Activated naive CD4-positive, alpha-beta T cell treated with anti-CD3 and anti-CD28 coated beads for 36 hours (primary cell): ENCODE results near the gene TNFRSF8. TPM values are rescaled to one million over a fixed set of nuclear protein-coding genes. Genes with fewer than 3 reads are reported as not detected.

Source experiments
- CTCF ChIA-PET: fragments of 350-600 bp; sonication (Branson Sonifier 250); formaldehyde crosslinking; loops from one replicate; lab custom pipeline; 2021; ENCODE audit warnings: antibody characterized with exemption; lab: Charles Lee
- DNase-seq: peaks from one replicate; pipeline ENCODE4 v3.0.0-alpha.2; 2020
- H3K27ac Mint-ChIP-seq: one replicate; pipeline ENCODE4 v1.8.0; 2021; ENCODE audit warnings: mild to moderate bottlenecking, mixed read lengths
- H3K27me3 Mint-ChIP-seq: one replicate; pipeline ENCODE4 v1.8.0; 2021; ENCODE audit warnings: low read depth, mixed read lengths
- H3K36me3 Mint-ChIP-seq: one replicate; pipeline ENCODE4 v1.8.0; 2021; ENCODE audit warnings: low read depth, mixed read lengths
- H3K4me1 Mint-ChIP-seq: one replicate; pipeline ENCODE4 v1.8.0; 2021; ENCODE audit warnings: low read depth, mixed read lengths
- H3K4me3 Mint-ChIP-seq: one replicate; pipeline ENCODE4 v1.8.0; 2021; ENCODE audit warnings: mild to moderate bottlenecking, moderate library complexity, mixed read lengths
- H3K9me3 Mint-ChIP-seq: one replicate; pipeline ENCODE4 v1.8.0; 2021; ENCODE audit warnings: mixed read lengths
- intact Hi-C: fragments of 100-400 bp; cut with micrococcal nuclease; formaldehyde crosslinking; loops from one replicate; pipeline ENCODE4 v1.15.1; 2023
- total RNA-seq, 2 experiments: library from RNA; stranded (reverse); gene quantifications; one replicate each; pipeline ENCODE4 v1.2.3, GENCODE V29; 2021

The TNFRSF8 gene
- total RNA-seq, 2 experiments from 2014 or later: 18.6 to 18.8 TPM

DNA sequence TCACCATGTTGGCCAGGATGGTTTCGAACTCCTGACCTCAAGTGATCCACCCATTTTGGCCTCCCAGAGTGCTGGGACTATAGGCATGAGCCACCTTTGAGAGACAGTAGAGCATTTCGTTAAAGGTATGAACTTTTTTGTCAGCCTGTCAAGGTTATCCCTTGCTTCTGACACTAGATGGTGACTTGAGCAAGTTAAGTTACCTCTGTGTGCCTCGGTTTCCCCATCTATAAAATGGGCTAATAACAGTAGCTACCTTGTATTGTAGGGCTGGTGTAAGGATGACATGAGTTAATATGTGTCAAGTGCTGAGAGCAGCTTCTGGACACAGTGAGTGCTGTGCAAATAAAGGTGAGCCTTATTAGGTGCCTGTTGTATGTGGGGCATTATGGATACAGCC is 8.8 kb downstream of the TNFRSF8 start:
- Mint-ChIP-seq H3K27me3 (peaks cover 15% of the 10 kb centered on the region), H3K27ac (no peak overlapping the region), H3K4me3 (no peak overlapping the region), H3K36me3 (peaks cover 13% of the 10 kb centered on the region), H3K9me3 (no peaks in the 10 kb centered on the region), H3K4me1 (peaks cover 26% of the 10 kb centered on the region)
- CTCF ChIA-PET: interaction anchor here (0.9 kb wide), 1 partner anchor 9 kb away, joined by 3 read pairs; no protein-coding TSS in a partner anchor
- no peak for DNase-seq
- intact Hi-C loops: no loop called here

DNA sequence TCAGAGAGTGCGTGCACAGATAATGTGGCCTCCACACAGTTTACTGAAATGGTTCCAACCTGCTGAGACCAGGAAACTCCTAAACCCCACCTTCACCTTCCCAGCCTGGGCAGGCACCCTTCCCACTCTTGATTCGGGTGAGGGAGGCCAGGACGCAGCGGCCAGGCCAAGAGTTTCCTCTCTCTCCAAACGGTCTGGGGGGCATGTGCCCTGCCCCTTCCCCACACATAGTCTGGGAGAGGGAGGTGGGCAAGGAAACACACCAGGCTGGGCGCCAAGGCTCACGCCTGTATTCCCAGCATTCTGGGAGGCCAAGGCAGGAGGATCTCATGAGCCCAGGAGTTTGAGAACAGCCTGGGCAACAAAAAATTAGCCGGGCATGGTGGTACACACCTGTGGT is 9.6 kb downstream of the TNFRSF8 start:
- no peak overlapping the region for H3K4me3 Mint-ChIP-seq
- H3K27me3 Mint-ChIP-seq: peaks cover 15% of the 10 kb centered on the region
- H3K9me3 Mint-ChIP-seq: no peaks in the 10 kb centered on the region
- peaks cover 10% of the 10 kb centered on the region for H3K36me3 Mint-ChIP-seq
- intact Hi-C loops: no loop called here
- no peak for DNase-seq
- no peak overlapping the region for H3K27ac Mint-ChIP-seq
- peaks cover 18% of the 10 kb centered on the region for H3K4me1 Mint-ChIP-seq
- CTCF ChIA-PET: no interaction called here

DNA sequence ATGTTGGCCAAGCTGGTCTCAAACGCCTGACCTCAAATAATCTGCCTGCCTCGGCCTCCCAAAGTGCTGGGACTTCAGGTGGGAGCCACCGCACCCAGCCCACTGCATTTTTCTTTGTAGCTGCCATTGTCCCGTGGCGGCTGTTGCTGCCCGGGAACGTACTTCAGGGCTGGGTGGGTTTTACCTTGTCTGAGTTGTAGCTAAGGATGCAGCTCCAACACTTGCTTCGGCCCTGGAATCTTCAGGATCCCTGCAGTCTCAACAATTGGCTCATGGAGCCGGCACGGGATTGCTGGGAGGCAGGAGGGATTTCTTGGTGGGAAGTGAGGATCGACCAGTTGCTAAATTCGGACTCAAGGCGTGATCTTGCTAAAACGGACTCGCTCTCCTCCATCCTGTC is 10.7 kb downstream of the TNFRSF8 start:
- intact Hi-C loops: no loop called here
- no peak for DNase-seq
- Mint-ChIP-seq H3K27me3 (peaks cover 15% of the 10 kb centered on the region), H3K4me1 (peaks cover 10% of the 10 kb centered on the region), H3K9me3 (no peaks in the 10 kb centered on the region), H3K27ac (no peak overlapping the region), H3K36me3 (peaks cover 10% of the 10 kb centered on the region), H3K4me3 (no peak overlapping the region)
- CTCF ChIA-PET: no interaction called here

DNA sequence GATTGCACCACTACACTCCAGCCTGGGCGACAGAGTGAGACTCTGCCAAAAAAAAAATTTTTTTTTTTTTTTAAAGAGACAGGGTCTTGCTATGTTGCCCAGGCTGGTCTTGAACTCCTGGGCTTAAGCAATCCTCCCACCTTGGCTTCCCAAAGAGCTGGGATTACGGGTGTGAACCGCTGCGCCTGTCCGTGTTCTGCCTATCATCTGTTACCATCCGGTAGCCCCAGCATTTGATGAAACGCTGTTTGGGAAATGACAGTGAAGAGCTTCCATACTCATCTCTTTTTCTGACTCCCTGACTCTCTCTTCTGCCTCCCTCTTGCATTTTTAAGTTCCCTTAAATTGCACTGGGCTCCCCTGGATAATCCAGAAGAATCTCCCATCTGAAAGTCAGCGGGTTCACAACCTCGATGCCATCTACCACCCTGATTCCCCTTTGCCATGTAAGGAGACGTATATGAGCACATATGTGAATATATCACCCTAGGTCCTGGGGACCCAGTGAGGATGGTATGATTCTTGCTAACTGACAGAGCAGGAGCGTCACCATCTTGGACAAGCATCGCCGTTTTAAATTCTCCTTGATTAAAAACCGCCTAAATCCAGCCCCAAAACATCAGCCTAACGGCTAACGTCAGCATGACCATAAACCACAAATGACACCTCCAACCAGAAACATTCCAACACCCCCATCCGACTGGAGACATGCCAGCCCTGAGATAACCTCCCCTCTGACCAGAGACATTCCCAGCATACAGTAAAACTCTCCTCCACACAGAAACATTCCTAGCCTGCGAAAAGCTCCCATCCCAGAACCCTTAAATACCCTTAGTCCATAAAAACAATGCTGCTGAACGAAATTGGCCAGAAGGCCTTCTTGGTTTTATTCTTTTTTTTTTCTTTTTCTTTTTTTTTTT is 12.4 kb downstream of the TNFRSF8 start:
- CTCF ChIA-PET: interaction anchor here (0.7 kb wide), 1 partner anchor 225 kb away, joined by 3 read pairs; no protein-coding TSS in a partner anchor
- Mint-ChIP-seq H3K27me3 (peaks cover 6% of the 10 kb centered on the region), H3K27ac (no peak overlapping the region), H3K36me3 (peaks cover 3% of the 10 kb centered on the region), H3K4me1 (peaks cover 10% of the 10 kb centered on the region), H3K9me3 (no peaks in the 10 kb centered on the region), H3K4me3 (no peak overlapping the region)
- DNase-seq: no peak
- intact Hi-C loops: no loop called here

DNA sequence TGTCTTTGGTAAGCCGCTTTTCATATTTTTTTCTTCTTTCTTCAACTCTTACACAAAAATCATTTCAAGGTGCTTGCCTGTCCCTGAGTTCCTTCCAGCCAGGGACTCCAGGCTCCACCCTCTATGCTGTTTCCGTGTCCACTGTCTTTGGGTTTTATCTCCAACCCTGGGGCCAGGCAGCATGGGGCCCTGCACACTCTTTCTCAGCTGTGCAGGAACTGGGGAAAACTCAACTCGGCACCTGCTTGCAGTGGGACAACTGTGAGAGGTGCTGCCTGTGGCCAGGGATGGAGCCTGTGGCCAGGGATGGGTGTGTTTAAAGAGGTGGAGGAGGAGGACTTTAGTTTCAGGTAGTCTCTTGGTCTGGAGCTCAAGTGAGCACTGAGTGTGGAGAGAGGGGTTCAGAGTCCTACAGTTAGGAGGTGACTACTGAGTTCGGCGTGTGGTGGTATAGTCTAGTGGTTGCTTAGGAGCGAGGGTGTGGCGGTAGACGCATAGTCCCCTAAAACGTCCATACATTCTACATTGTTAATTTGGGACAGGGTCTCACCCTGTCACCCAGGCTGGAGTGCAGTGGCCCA is 13.4 kb downstream of the TNFRSF8 start:
- CTCF ChIA-PET: no interaction called here
- H3K27ac Mint-ChIP-seq: no peak overlapping the region
- peaks cover 10% of the 10 kb centered on the region for H3K4me1 Mint-ChIP-seq
- H3K27me3 Mint-ChIP-seq: peaks cover 2% of the 10 kb centered on the region
- H3K9me3 Mint-ChIP-seq: peaks cover 1% of the 10 kb centered on the region
- peaks cover 4% of the 10 kb centered on the region for H3K36me3 Mint-ChIP-seq
- intact Hi-C loops: no loop called here
- H3K4me3 Mint-ChIP-seq: no peak overlapping the region
- DNase-seq: no peak

DNA sequence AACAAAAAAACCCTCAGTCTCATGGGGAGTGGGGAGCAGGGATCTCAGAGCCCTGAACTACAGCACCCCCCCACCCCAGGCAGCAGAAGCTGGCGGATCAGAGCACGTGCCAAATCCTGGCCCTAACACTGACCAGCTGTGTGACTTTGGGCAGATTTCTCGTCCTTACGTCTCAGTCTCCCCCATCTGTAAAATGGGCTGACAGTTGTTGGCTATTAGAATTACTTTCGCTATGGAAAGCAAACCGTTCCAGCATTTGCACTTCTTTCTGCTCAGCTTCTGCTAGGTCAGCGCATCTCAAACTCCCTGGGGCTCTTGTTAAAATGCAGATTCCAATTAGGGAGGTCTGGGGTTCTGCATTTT is 15.5 kb downstream of the TNFRSF8 start:
- DNase-seq: no peak
- Mint-ChIP-seq H3K9me3 (peaks cover 15% of the 10 kb centered on the region), H3K27ac (no peak overlapping the region), H3K36me3 (peaks cover 13% of the 10 kb centered on the region), H3K4me1 (peaks cover 18% of the 10 kb centered on the region), H3K4me3 (no peak overlapping the region), H3K27me3 (peaks cover 2% of the 10 kb centered on the region)
- intact Hi-C loops: no loop called here
- CTCF ChIA-PET: interaction anchor here (0.7 to 2.8 kb wide), 7 partner anchors 11 to 60 kb away, joined by 3 to 17 read pairs (median 3); no protein-coding TSS in a partner anchor

DNA sequence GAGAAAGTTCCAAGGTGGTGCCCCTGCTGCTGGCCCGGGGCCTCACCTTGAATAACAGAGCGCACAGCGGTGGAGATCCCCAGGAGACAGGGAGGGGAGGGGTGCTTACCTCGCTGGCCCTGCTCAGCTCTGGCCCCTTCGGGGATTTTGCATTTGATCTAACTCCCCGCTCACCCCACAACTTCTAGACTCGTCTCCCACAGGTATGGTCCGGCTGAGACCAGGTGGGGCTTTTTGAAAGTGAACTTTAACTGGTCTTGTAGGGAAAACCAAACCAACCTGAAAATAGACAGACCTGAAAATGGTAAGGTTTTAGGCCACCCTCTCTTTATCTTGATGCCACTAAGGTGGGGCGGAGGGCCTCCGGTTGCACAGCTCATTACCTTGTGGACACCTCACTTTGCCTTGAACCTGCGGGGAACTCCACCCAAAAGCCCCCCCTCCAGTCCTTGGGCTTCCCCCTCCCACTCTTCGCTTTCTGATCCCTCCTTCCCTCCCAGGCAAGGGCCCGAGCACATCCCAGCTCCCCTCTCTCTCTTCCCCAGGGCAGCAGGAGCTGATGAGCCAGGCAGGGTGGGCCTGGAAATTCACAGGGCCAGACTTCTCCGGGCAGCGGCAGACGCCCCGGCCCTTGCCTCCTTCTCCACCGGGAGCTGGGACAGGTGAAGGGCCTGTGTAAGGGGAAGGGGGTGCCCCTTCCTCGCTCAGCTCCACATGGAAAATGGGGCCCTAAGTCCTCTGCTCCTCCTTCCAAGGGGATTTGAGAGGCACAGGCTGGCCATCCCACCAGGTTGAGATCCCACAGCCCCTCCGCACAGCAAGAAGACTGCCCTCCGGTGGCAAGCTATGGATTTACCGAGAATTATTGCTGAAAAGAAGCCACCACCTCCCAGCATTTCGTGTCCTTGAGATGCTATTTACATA is 16.1 kb downstream of the TNFRSF8 start:
- Mint-ChIP-seq H3K4me3 (no peak overlapping the region), H3K4me1 (peaks cover 18% of the 10 kb centered on the region)
- intact Hi-C loops: loop anchor here (1.0 kb wide), 1 partner anchor 78 kb away; no protein-coding TSS in a partner anchor

DNA sequence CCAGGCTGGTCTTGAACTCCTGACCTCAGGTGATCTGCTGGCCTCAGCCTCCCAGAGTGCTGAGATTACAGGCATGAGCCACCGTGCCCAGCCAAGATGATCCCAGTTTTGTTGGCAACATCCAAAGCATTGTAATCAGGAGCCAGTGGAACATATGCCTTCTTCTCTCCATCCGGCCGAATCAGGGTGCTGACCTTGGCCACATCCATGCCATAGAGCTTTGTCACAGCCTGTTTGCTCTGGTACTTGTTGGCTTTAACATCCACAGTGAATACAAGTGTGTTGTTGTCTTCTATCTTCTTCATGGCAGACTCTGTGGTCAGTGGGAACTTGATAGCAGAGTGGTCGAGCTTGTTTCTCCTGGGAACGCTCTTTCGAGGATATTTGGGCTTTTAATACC is 17.1 kb downstream of the TNFRSF8 start:
- CTCF ChIA-PET: interaction anchor here (0.8 to 2.8 kb wide), 7 partner anchors 9 to 80 kb away, joined by 3 to 17 read pairs (median 4); no protein-coding TSS in a partner anchor
- intact Hi-C loops: no loop called here
- H3K36me3 Mint-ChIP-seq: peaks cover 13% of the 10 kb centered on the region
- peaks cover 2% of the 10 kb centered on the region for H3K27me3 Mint-ChIP-seq
- H3K4me3 Mint-ChIP-seq: no peak overlapping the region
- H3K27ac Mint-ChIP-seq: no peak overlapping the region
- DNase-seq: no peak
- peaks cover 15% of the 10 kb centered on the region for H3K9me3 Mint-ChIP-seq
- peaks cover 18% of the 10 kb centered on the region for H3K4me1 Mint-ChIP-seq

More for the DNA sequence above, 16.1 kb downstream of the TNFRSF8 start:
- Mint-ChIP-seq H3K36me3 (peaks cover 13% of the 10 kb centered on the region), H3K9me3 (peaks cover 15% of the 10 kb centered on the region), H3K27ac (no peak overlapping the region), H3K27me3 (peaks cover 2% of the 10 kb centered on the region)
- CTCF ChIA-PET: interaction anchor here (0.7 to 2.8 kb wide), 11 partner anchors 9 to 98 kb away, joined by 3 to 17 read pairs (median 3); no protein-coding TSS in a partner anchor
- peak; percentile 78 for DNase-seq

DNA sequence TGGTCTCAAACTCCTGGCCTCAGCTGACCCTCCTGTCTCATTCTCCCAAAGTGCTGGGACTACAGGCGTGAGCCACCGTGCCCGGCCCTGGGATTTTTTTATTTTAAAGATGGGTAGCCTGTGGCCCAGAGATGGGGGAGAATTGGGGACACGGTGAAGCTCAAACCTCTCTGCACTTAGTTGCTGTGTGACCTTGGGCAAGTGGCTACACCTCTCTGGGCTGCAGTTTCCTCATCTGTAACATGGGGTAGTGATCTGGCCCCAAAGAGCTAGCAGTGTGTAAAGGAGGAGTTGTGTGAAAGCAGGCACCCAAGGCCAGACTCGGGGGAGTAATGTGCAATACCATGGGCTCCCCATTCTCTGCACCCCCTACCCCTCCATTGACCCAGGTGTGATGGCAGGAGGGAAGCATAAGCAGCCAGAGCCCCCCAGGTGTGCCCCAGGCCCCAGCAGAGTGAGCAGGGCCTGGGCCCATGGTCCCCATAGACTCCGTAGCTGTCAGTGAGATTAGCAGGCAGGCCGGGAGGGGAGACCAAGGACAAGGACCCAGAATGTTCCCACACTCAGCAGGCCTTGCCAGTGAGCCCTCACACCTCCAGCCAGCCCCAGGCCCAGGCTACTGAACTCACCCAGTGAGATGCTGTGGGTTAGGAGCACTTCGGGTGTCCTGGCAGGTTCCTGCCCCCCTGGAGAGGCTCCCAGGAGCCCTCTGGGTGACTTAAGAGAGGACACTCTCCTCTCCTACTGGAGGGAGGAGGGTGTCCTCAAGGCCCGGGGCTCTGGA is 17.9 kb downstream of the TNFRSF8 start:
- intact Hi-C loops: no loop called here
- Mint-ChIP-seq H3K9me3 (peaks cover 15% of the 10 kb centered on the region), H3K27ac (no peak overlapping the region), H3K4me3 (no peak overlapping the region), H3K4me1 (peaks cover 18% of the 10 kb centered on the region), H3K36me3 (peaks cover 10% of the 10 kb centered on the region), H3K27me3 (no peaks in the 10 kb centered on the region)
- DNase-seq: no peak
- CTCF ChIA-PET: interaction anchor here (0.8 to 2.6 kb wide), 2 partner anchors 10 to 34 kb away, joined by 3 to 12 read pairs; no protein-coding TSS in a partner anchor

DNA sequence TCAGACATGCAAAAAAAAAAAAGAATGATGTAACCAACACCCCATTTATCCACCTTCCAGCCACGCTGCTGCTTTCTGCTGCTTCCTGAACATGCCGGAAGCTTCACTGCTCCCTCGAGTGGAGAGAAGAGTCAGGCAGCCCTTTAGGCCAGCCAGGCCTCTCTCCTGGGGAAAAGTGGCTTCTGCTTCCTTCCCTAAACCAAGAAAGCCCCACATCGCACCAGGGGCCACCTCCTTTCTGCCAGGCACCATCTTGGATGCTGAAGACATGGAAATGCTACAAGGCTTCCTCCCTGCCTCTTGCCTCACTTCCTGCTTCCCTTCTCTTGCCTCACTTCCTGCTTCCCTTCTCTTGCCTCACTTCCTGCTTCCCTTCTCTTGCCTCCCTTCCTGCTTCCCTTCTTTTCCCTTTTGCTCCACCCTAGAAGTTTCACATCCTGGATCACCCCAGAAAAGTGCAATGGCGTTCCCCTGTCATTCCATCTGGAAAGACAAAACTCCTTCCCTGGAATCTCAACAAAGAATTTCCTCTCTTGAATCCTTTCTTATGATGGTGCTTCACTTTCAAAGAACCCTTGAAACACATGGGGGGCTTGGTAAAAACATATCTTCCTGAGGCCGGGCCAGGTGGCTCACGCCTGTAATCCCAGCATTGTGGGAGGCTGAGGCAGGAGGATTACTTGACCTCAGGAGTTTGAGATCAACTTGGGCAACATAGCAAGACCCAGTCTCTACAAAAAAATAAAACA is 18.7 kb downstream of the TNFRSF8 start:
- H3K4me3 Mint-ChIP-seq: no peak overlapping the region
- CTCF ChIA-PET: interaction anchor here (0.6 kb wide), 1 partner anchor 31 kb away, joined by 5 read pairs; no protein-coding TSS in a partner anchor
- H3K36me3 Mint-ChIP-seq: peaks cover 14% of the 10 kb centered on the region
- no peak for DNase-seq
- no peaks in the 10 kb centered on the region for H3K27me3 Mint-ChIP-seq
- intact Hi-C loops: no loop called here
- peaks cover 20% of the 10 kb centered on the region for H3K4me1 Mint-ChIP-seq
- H3K9me3 Mint-ChIP-seq: peaks cover 19% of the 10 kb centered on the region
- peak overlapping the region; percentile 79 for H3K27ac Mint-ChIP-seq

DNA sequence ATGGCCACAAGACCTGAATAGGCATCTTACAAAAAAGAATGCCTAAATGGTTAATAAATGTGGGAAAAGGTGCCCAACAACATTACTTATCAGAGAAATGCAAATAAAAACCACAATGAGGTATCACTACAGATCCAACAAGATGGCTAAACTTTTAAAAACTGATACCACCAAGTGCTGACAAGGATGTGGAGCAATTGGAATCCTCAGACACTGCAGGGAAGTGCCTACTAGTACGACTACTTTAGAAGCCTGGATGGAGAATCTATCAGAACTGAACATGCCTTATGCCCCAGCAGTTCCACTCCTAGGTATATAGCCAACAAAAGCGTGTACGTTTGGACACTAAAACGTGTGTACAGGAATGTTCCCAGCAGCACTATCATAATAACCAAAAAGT is 19.9 kb downstream of the TNFRSF8 start:
- no peaks in the 10 kb centered on the region for H3K27me3 Mint-ChIP-seq
- H3K4me3 Mint-ChIP-seq: no peak overlapping the region
- H3K4me1 Mint-ChIP-seq: peaks cover 29% of the 10 kb centered on the region
- H3K9me3 Mint-ChIP-seq: peaks cover 20% of the 10 kb centered on the region
- no peak for DNase-seq
- H3K27ac Mint-ChIP-seq: no peak overlapping the region
- peaks cover 21% of the 10 kb centered on the region for H3K36me3 Mint-ChIP-seq
- intact Hi-C loops: no loop called here
- CTCF ChIA-PET: no interaction called here
